HG02678 (cell line): ENCODE measurements around the gene CACNB4.

Source experiments
- ATAC-seq: cut with Tn5 transposase; IDR thresholded peaks from one replicate; pipeline ENCODE4 v1.9.1; 2021; ENCODE audit warnings: mild to moderate bottlenecking, moderate library complexity; ENCODE audit not compliant: unreplicated experiment

The CACNB4 gene

DNA sequence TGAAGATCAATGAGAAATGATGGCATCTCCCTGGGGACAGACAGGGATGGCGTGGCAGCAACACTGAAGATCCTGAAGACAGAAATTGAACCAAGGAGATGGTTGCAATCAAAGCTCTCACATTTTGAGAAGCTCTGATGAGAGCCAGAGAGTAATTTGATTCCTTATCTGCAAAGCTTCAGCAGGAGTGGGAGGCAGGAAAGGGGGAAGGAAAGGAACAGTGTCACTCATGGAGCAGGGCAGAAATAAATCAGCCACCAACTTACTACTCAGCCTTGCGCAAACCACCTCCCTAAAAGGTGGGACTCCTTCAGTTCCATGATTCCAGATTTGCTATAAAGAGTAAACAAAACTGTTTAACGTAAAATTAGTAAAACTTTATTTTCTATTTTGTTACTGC, 119.2 kb downstream of the CACNB4 start:
- no peak for ATAC-seq

- no peak for ATAC-seq
Observed at GRCh38 chr2:151978709-151979108, 120.1 kb downstream of the CACNB4 start.

GRCh38 chr2:151977631-151978030, 121.2 kb downstream of the CACNB4 start:
- no peak for ATAC-seq

DNA sequence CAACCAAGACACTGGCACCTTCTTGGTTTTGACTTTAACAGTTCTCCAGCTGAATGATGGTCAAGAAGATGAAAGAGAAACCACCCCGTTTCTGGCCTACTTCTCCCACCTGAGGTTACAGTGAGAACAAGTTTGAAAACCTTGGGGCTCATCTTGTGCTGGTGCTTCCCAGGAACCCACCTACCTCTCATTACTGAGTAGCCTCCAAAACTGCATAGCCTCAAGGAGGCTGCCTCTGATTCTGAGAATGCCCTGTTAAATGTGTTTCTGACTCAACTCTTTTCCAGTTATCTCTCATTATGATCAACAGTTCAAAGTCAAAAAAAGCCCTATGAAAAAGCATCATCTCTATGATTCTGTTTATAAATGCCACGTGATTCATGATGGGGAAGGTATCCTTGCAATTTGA, 121.9 kb downstream of the CACNB4 start:
- peak; percentile 84 for ATAC-seq

DNA sequence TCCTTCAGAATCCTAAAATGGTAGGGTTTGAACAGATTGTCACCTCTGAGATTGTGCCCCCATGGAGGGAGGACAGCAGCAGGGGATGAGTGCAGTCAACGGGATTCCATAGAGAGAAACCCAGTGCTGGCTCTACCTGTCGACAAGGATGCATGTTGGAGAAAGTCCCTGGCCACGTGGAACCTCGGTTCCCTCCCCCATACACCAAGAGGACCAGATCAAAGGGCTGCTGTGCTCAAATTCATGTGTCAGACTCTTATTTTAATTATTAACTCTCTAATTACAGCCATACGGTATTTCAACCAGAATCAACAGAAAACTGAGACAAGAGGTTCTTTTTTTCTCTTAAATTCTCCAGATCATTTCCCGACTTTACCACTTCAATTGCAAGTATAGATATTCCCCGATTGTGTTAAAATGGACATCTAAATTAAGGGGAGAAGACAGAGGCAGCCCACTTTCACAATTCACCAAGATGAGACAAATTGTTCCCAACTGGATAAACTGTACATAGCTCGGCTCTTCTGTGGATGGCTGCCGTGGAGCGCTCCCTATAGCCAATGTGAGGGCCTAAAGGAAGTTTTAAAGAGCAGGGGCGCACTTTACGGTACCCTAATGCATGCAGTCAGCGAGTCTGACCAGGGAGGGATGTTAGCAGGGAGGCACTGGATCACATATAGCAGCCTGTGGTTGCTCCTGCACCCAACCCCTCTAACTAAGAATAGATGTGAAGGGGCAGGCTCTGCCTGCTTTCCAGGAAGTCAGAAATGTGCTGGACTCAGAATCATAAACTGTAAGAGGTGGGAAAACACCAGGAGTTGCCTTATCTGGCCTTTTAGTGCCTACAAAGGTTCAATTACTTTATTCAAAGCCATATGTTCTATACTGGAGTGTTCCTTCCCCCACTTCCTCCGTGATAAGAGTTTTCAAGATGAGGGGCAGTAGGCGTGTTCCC, 123.1 kb downstream of the CACNB4 start:
- no peak for ATAC-seq

DNA sequence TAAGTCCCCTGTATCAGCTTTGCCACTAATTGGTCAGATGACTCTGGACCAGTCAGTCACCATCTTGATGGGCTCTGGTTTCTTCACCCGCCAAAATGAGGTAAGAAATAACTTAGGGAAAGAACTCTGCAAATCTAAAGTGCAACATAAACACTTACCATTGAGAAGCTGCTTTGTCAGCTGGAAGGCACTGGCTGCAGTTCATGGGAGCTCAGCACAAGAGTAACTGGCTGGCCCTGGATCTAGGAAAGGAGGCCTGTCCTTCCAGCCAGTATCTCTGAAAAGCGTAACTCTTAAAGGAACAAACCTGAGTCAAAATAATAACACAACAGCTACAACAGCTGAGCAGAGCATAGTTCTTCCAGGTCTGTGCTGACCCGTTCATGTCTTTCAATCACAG, 123.9 kb downstream of the CACNB4 start:
- ATAC-seq = no peak

DNA sequence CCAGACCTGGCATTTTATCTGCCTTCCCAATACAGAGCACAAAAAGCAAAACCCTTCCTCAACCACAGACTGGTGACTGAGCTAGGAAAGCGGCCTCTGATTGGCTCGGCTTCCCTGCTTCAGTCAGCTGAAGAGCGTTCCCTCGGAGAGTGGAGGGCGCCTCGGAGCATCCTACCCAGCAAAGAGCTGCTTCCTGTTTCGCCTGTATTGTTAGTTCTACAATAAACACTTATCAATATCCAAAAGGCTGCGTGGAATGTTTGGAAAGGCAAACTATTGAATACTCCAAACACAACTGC, 125.0 kb downstream of the CACNB4 start:
- no peak for ATAC-seq

GRCh38 chr2:151973013-151973900, 125.6 kb downstream of the CACNB4 start:
- ATAC-seq = no peak

- ATAC-seq = no peak
Observed at GRCh38 chr2:151972241-151973012, 126.4 kb downstream of the CACNB4 start.

- no peak for ATAC-seq
Observed at GRCh38 chr2:151971301-151972051, 127.4 kb downstream of the CACNB4 start.

DNA sequence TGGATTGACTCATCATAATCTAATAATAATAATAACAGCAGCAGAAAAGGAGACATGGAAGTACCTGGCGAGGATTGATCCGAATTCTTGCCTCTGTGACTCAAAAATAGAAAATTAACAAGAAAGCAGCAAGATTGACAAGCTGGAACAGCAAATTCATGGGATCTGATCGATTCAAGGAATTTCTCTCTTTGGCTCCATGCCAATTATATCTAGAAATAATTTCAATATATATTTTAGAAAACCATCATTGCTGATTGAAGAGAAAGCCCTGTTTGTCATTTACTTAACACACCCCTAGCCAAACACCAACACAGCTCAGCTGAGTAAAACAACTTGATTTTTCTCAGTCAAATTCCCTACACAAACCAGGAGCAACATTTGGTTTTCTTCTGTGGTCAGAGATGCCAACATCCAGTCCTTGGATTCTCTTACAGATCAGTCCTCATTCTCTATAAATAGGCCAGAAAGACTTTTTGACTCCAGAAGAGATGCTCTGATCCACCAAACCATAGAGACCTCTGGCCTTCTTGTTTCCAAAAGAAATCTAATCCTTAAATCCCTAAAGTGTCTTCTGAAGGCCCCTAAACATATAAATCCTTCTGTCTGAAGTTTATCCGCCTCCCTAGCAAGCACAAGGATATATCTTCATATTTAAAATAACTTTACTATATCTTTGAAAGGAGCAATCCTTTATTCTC, 129.9 kb downstream of the CACNB4 start:
- no peak for ATAC-seq

DNA sequence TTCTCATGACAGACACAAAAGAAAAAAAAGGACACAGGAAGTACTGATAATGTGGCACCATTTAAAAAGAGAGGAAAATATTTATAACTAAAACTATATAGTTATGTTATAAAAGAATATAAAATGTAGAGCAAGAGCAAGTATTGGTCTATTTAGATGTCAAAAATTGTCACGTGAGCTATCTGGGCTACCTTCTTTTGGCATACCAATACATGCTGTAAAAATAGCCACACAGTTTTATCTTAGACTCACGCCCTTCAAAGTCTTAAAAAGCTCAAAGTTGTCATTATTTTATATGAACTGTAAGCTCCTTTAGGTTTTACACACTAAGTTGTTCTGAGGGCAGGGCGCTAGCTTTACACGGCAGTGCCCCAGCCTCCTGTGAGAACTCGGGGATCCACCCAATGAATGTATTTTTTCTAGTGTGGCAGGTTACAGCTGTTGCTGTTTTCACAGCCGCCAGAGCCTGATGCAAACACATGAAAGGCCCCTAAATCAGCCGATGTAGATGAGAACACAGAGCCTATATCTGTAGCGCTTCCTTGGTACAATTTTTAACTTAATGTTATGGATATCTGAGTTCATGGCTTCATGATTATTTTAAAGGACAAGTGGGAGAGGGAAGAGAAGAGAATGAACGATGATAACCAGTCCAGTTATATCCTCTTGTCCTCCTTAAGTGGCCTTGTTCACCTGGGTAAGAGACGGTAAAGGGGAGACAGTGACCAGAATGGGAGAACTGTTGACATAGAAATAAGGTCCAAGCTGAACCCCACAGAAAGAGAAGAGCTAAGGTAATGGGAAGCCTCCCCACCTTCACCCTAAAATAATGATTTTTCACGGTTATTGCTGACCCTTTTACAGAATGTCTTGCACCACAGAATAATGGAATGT, 130.8 kb downstream of the CACNB4 start:
- ATAC-seq = no peak

DNA sequence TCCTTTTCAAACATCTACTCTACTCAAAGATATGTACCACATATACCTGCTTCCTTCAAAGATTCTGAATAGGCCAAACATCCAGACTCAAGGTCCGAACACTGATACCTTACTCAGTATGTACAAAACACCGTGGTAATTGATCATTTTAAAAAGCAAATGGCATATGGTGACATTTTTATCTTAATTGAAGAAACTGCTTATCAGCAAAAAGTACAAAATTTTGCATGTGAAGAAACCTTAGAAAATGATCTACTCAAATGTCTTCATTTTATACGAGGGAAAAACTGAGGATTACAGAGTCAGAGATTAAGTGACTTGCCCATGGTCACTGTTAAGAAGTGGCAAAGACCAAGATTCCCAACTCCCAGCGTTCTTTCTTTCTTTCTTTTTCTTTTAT, 133.0 kb downstream of the CACNB4 start:
- ATAC-seq = no peak

DNA sequence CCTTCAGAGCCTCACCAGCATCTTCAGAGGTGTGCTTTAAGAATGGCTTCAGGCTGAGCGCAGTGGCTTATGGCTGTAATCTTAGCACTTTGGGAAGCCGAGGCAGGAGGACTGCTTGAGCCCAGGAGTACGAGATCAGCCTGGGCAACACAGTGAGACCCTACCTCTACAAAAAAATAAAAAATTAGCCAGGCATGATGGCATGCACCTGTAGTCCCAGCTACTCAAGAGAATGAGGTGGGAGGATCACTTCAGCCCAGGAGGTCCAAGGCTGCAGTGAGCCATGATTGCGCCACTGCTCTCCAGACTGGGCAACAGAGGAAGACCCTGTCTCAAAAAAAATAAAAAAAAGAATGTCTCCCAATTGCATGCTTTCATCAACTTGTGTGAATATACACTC, 137.3 kb downstream of the CACNB4 start:
- no peak for ATAC-seq

- ATAC-seq = no peak
Observed at GRCh38 chr2:151959238-151959637, 139.6 kb downstream of the CACNB4 start.

GRCh38 chr2:151953467-151953866, 145.4 kb downstream of the CACNB4 start:
- no peak for ATAC-seq

- no peak for ATAC-seq
Observed at GRCh38 chr2:151952691-151953456, 146.0 kb downstream of the CACNB4 start.

DNA sequence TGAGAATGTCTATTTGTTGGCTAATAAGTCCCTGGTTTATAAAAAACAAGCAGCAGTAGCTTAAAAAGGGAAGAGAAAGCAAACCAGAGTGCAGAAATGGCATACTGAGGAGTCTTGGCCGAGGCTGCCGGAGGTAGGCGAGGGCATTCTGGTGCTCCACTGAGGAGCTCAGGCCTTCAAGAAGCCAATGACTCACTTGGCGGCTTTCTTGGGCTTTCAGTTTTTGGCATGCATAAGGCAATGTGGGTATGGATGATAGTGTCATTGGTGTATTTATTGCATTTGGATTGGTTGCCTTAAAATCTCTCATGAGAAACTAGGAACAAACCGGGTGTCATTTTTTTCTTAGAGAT, 151.1 kb downstream of the CACNB4 start:
- peak; percentile 44 for ATAC-seq
